Stimulated activated CD4-positive, alpha-beta T cell treated with anti-CD3 and anti-CD28 coated beads, Interleukin-4, amount 100 ng/mL, for 4 hours (primary cell): ENCODE measurements around the gene CD226.
"Not testable (repeated sequence)": the region's sequence is repeated elsewhere in the genome, so short reads cannot be mapped to it uniquely, and the experiment has no call there.

ENCODE experiments used
- DNase-seq, 2 experiments: peaks; one replicate each; pipeline ENCODE4 v3.0.0-alpha.2; 2020

Gene CD226

GRCh38 chr18:69865776-69866175 lies 81.9 kb downstream of the CD226 start:
- no peak for DNase-seq

GRCh38 chr18:69864802-69865201 lies 82.9 kb downstream of the CD226 start:
- DNase-seq, result not testable (repeated sequence)

- DNase-seq, result no peak
Observed at GRCh38 chr18:69858897-69859296, 88.8 kb downstream of the CD226 start.

GRCh38 chr18:69854455-69854854 lies 93.2 kb downstream of the CD226 start:
- DNase-seq, result no peak

- DNase-seq, result no peak
Observed at GRCh38 chr18:69853051-69853450, 94.6 kb downstream of the CD226 start.

- no peak for DNase-seq
Observed at GRCh38 chr18:69845593-69846506, 101.8 kb downstream of the CD226 start.

- no peak for DNase-seq
Observed at GRCh38 chr18:69844656-69845055, 103.0 kb downstream of the CD226 start.

GRCh38 chr18:69843015-69843414 lies 104.7 kb downstream of the CD226 start:
- no peak for DNase-seq

GRCh38 chr18:69841117-69841516 lies 106.6 kb downstream of the CD226 start:
- DNase-seq, result no peak

GRCh38 chr18:69840445-69840844 lies 107.2 kb downstream of the CD226 start:
- DNase-seq, result no peak

GRCh38 chr18:69840001-69840400 lies 107.7 kb downstream of the CD226 start:
- DNase-seq, result no peak

GRCh38 chr18:69839497-69839896 lies 108.2 kb downstream of the CD226 start:
- no peak for DNase-seq

GRCh38 chr18:69838620-69839411 lies 108.9 kb downstream of the CD226 start:
- DNase-seq, result no peak

- DNase-seq, result no peak
Observed at GRCh38 chr18:69838003-69838402, 109.7 kb downstream of the CD226 start.

GRCh38 chr18:69834980-69835379 lies 112.7 kb downstream of the CD226 start:
- not testable (repeated sequence) for DNase-seq

- DNase-seq, result no peak
Observed at GRCh38 chr18:69830189-69830588, 117.5 kb downstream of the CD226 start.

GRCh38 chr18:69820538-69820937 lies 127.1 kb downstream of the CD226 start:
- no peak for DNase-seq

GRCh38 chr18:69819460-69819859 lies 128.2 kb downstream of the CD226 start:
- no peak for DNase-seq

- no peak for DNase-seq
Observed at GRCh38 chr18:69817335-69817940, 130.2 kb downstream of the CD226 start.

GRCh38 chr18:69814861-69815385 lies 132.8 kb downstream of the CD226 start:
- DNase-seq, result no peak

- DNase-seq, result no peak
Observed at GRCh38 chr18:69813559-69813958, 134.1 kb downstream of the CD226 start.

- DNase-seq, result no peak
Observed at GRCh38 chr18:69808399-69808798, 139.3 kb downstream of the CD226 start.
